ENCODE measurements around the gene CFAP57. TPM values are rescaled to one million over a fixed set of nuclear protein-coding genes. Genes with fewer than 3 reads are reported as not detected.

The CFAP57 gene
- polyA plus RNA-seq, 2 of the 4 experiments (the other 2 are of a cell fraction): 0.54 to 0.80 TPM

DNA sequence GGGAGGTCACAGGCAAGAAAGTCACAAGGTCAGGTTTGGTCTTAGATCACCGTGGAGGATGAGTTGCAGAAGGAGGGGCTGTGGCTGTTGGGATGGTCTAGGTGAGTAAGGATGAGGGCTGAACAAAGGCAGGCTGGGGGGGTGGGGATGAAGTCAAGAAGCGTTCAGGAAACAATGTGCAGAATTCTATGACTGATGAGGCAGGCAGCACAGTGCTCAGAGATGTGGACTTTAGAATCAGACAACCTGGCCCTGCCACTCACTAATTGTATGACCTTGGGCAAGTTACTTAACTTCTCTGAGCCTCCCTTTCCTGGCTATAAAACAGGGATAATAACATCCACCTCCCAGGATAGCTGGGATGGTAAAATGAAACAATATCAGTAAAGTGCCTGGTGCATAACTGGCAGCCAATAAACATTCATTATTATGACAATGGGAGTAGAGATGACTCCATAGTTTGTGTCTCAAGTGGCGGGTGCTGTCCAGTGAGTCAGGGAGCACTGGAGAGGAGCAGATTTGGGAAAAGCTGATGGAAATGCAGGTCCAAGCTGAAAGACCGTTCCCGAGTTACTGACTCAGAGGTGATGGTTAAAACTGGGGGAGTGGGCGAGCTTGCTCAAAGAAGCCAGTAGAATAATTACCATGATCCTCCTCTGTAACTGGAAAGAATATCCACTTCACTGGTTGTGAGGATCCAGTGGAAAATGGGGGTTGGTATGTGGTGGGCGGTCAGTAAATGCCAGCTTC, 130.8 kb downstream of the CFAP57 start:
- ChIA-PET POLR2A (no interaction called here), CTCF (interaction anchor here (0.8 to 1.2 kb wide), 2 partner anchors 9 to 14 kb away, joined by 3 to 7 read pairs; no protein-coding TSS in a partner anchor)
- TF ChIP-seq CEBPB (IDR thresholded peaks at IDR 0.05) (no peak), HOXB13 (CRISPR knock-in tag; IDR thresholded peaks at IDR 0.05; ENCODE audit: low read depth) (no peak)
- FAIRE-seq: no peak
- no peak overlapping the region for H3K27ac ChIP-seq
- DNase-seq (ENCODE audit: low read depth in 1 of 2, low spot score in 1 of 2): no peak
- no peak for ATAC-seq
- H3K4me1 ChIP-seq: no peaks in the 10 kb centered on the region
- H3K4me2 ChIP-seq: no peak overlapping the region
- 69% methylated on average over 7 of the region's 7 CpGs for WGBS (ENCODE audit: missing lambda C conversion rate)
- no peak overlapping the region for H3K4me3 ChIP-seq
- H3K9me3 ChIP-seq: no peaks in the 10 kb centered on the region

DNA sequence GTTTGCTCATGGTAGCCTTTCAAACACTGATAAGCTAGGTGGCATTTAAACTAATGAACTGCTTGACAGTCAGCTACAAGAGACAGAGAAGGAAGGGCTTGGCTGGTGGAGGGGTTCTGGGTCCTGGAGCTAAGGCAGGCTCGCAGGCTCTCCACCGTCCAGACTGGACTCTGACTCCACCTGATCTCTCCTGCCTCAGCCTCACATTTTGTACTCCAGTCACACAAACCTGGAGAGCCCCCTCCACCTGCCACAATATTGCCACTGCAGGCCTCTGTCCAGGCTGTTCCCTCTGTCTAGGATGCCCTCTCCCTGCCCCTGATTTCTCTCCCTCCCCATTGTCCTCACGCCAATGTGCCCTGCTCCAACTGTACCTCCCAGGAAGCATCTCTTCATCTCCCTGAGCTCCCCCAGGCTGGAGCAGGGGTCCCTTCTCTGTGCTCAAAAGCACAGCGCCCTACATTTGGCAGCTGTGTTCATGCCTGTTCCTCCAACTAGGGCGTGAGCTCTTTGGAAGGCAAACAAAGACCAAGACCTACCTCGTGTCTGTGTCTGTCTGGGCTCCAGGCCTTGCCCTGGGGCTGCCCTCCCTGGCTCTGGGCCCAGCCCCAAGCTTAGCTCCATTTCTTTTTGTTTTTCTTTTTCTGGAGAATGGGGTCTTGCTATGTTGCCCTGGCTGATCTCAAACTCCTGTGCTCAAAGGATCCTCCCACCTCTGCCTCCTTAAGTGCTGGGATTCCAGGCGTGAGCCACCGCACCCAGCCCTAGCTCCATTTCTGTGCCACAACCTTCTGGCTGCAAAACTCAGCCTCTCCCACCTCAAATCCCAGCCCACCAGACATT, 131.6 kb downstream of the CFAP57 start:
- WGBS (ENCODE audit: missing lambda C conversion rate): 79% methylated on average over 8 of the region's 8 CpGs
- ChIA-PET CTCF (interaction anchor here (0.8 kb wide), 1 partner anchor 13 kb away, joined by 3 read pairs; no protein-coding TSS in a partner anchor), POLR2A (no interaction called here)
- H3K4me3 ChIP-seq: no peak overlapping the region
- DNase-seq (ENCODE audit: low read depth in 1 of 2, low spot score in 1 of 2) (no peak), ATAC-seq (no peak), FAIRE-seq (no peak)
- TF ChIP-seq JUN (IDR thresholded peaks at IDR 0.05): no peak
- no peak for TF ChIP-seq RNF2 (IDR thresholded peaks at IDR 0.05; ENCODE audit: borderline replicate concordance, low read depth)
- no peak for TF ChIP-seq EHF (CRISPR knock-in tag; IDR thresholded peaks at IDR 0.05)
- no peak for TF ChIP-seq POLR2A (IDR thresholded peaks at IDR 0.05; ENCODE audit: low read length)
- TF ChIP-seq, protein P1, sequence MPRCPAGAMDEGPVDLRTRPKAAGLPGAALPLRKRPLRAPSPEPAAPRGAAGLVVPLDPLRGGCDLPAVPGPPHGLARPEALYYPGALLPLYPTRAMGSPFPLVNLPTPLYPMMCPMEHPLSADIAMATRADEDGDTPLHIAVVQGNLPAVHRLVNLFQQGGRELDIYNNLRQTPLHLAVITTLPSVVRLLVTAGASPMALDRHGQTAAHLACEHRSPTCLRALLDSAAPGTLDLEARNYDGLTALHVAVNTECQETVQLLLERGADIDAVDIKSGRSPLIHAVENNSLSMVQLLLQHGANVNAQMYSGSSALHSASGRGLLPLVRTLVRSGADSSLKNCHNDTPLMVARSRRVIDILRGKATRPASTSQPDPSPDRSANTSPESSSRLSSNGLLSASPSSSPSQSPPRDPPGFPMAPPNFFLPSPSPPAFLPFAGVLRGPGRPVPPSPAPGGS (IDR thresholded peaks at IDR 0.05): no peak
- no peak for TF ChIP-seq CEBPB (IDR thresholded peaks at IDR 0.05)
- TF ChIP-seq, protein P2, sequence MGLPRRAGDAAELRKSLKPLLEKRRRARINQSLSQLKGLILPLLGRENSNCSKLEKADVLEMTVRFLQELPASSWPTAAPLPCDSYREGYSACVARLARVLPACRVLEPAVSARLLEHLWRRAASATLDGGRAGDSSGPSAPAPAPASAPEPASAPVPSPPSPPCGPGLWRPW (IDR thresholded peaks at IDR 0.05): no peak
- H3K4me1 ChIP-seq: no peaks in the 10 kb centered on the region
- no peaks in the 10 kb centered on the region for H3K9me3 ChIP-seq
- no peak overlapping the region for H3K27ac ChIP-seq
- no peak overlapping the region for H3K4me2 ChIP-seq

Small RNAs within 50 kb of the gene (small RNA-seq; reads per million reads assigned to genes)
- 0 reads per million in 6 experiments for gene RNA5SP46

Other genes with a start within 250 kb of the CFAP57 start
- gene SLC2A1, start 213.5 kb upstream of the CFAP57 start, polyA plus RNA-seq (2011; rRNA removed): 106 and 107 TPM in 2 replicates
- 103 to 137 TPM (median 124 TPM) in 3 replicates for gene SLC2A1, start 213.5 kb upstream of the CFAP57 start, polyA plus RNA-seq (2017; fragmentation: RNase III; extraction: RNeasy Plus Mini Kit Qiagen cat#74134 plus additional on column Dnase treatment)
- 84.9 and 109 TPM in 2 replicates for gene EBNA1BP2, start within 50 bp of the CFAP57 start, polyA plus RNA-seq (2011; rRNA removed)
- 139 to 178 TPM (median 151 TPM) in 3 replicates for gene EBNA1BP2, start within 50 bp of the CFAP57 start, polyA plus RNA-seq (2017; fragmentation: RNase III; extraction: RNeasy Plus Mini Kit Qiagen cat#74134 plus additional on column Dnase treatment)
- gene TMEM125, start 97.7 kb downstream of the CFAP57 start, polyA plus RNA-seq (2011; rRNA removed): not detected in 2 replicates
- not detected in 3 replicates for gene TMEM125, start 97.7 kb downstream of the CFAP57 start, polyA plus RNA-seq (2017; fragmentation: RNase III; extraction: RNeasy Plus Mini Kit Qiagen cat#74134 plus additional on column Dnase treatment)
- not detected in 2 replicates for gene C1orf210, start 113.3 kb downstream of the CFAP57 start, polyA plus RNA-seq (2011; rRNA removed)
- not detected in 3 replicates for gene C1orf210, start 113.3 kb downstream of the CFAP57 start, polyA plus RNA-seq (2017; fragmentation: RNase III; extraction: RNeasy Plus Mini Kit Qiagen cat#74134 plus additional on column Dnase treatment)
- not detected in 2 replicates for gene TIE1, start 128.7 kb downstream of the CFAP57 start, polyA plus RNA-seq (2011; rRNA removed)
- gene TIE1, start 128.7 kb downstream of the CFAP57 start, polyA plus RNA-seq (2017; fragmentation: RNase III; extraction: RNeasy Plus Mini Kit Qiagen cat#74134 plus additional on column Dnase treatment): not detected in 3 replicates
- gene MPL, start 165.5 kb downstream of the CFAP57 start, polyA plus RNA-seq (2011; rRNA removed): not detected in 2 replicates
- not detected in 3 replicates for gene MPL, start 165.5 kb downstream of the CFAP57 start, polyA plus RNA-seq (2017; fragmentation: RNase III; extraction: RNeasy Plus Mini Kit Qiagen cat#74134 plus additional on column Dnase treatment)
- 73.8 and 91.5 TPM in 2 replicates for gene CDC20, start 186.7 kb downstream of the CFAP57 start, polyA plus RNA-seq (2011; rRNA removed)
- 106 to 141 TPM (median 116 TPM) in 3 replicates for gene CDC20, start 186.7 kb downstream of the CFAP57 start, polyA plus RNA-seq (2017; fragmentation: RNase III; extraction: RNeasy Plus Mini Kit Qiagen cat#74134 plus additional on column Dnase treatment)
- gene ELOVL1, start 195.7 kb downstream of the CFAP57 start, polyA plus RNA-seq (2011; rRNA removed): 124 and 147 TPM in 2 replicates
- 96.6 to 105 TPM (median 104 TPM) in 3 replicates for gene ELOVL1, start 195.7 kb downstream of the CFAP57 start, polyA plus RNA-seq (2017; fragmentation: RNase III; extraction: RNeasy Plus Mini Kit Qiagen cat#74134 plus additional on column Dnase treatment)
- gene MED8, start 217.5 kb downstream of the CFAP57 start, polyA plus RNA-seq (2011; rRNA removed): 33.9 and 40.4 TPM in 2 replicates
- gene MED8, start 217.5 kb downstream of the CFAP57 start, polyA plus RNA-seq (2017; fragmentation: RNase III; extraction: RNeasy Plus Mini Kit Qiagen cat#74134 plus additional on column Dnase treatment): 21.8 to 26.0 TPM (median 23.4 TPM) in 3 replicates
- 6.5 and 10.4 TPM in 2 replicates for gene SZT2, start 217.6 kb downstream of the CFAP57 start, polyA plus RNA-seq (2011; rRNA removed)
- 6.1 to 7.4 TPM (median 7.3 TPM) in 3 replicates for gene SZT2, start 217.6 kb downstream of the CFAP57 start, polyA plus RNA-seq (2017; fragmentation: RNase III; extraction: RNeasy Plus Mini Kit Qiagen cat#74134 plus additional on column Dnase treatment)